ENCODE measurements around the gene IRF3.

Gene IRF3

GRCh38 chr19:49665351-49666119, at the start of gene IRF3, which contains the start of gene BCL2L12:
TSS of gene IRF3 (minus strand) at chr19:49665857. CDS start at chr19:49664838, 1,019 bp downstream.
TSS of gene BCL2L12 (plus strand) at chr19:49665933. CDS start at chr19:49666693, 760 bp downstream.
- CTCF ChIA-PET, result interaction anchor here (0.7 kb wide), 1 partner anchor 95 kb away, joined by 3 read pairs; no protein-coding TSS in a partner anchor
- TF ChIP-seq CTCF (conservative IDR thresholded peaks at IDR 0.05; ENCODE audit: low read depth), result no peak
- DNase-seq (ENCODE audit: low spot score), result peak; percentile 97

GRCh38 chr19:49713236-49713845, 47.7 kb upstream of the IRF3 start:
- TF ChIP-seq CTCF (conservative IDR thresholded peaks at IDR 0.05; ENCODE audit: low read depth), result no peak
- ChIA-PET POLR2A (ENCODE audit: low non-redundant PET) (interaction anchor here (0.6 kb wide), 1 partner anchor 26 kb away, joined by 3 read pairs; no protein-coding TSS in a partner anchor), CTCF (interaction anchor here (0.6 kb wide), 1 partner anchor 46 kb away, joined by 3 read pairs; no protein-coding TSS in a partner anchor)
- peak; percentile 21 for DNase-seq (ENCODE audit: low spot score)
- H3K27ac ChIP-seq, result no peak overlapping the region

More at GRCh38 chr19:49665351-49666119, at the start of gene IRF3, which contains the start of gene BCL2L12:
- POLR2A ChIA-PET (ENCODE audit: low non-redundant PET), result interaction anchor here (0.5 kb wide), 1 partner anchor 92 kb away, joined by 11 read pairs; no protein-coding TSS in a partner anchor
- peak within 1 kb of the TSS; percentile 97 for H3K27ac ChIP-seq

- POLR2A ChIA-PET (ENCODE audit: low non-redundant PET), result no interaction called here
- no peak for TF ChIP-seq CTCF (conservative IDR thresholded peaks at IDR 0.05; ENCODE audit: low read depth)
- CTCF ChIA-PET, result interaction anchor here (0.6 kb wide), 1 partner anchor 47 kb away, joined by 3 read pairs; no protein-coding TSS in a partner anchor
- H3K27ac ChIP-seq, result no peak overlapping the region
- peak; percentile 57 for DNase-seq (ENCODE audit: low spot score)
These were observed 46.8 kb upstream of the IRF3 start for GRCh38 chr19:49712397-49712859.

- H3K27ac ChIP-seq, result no peak overlapping the region
- no peak for DNase-seq (ENCODE audit: low spot score)
- ChIA-PET CTCF (no interaction called here), POLR2A (ENCODE audit: low non-redundant PET) (no interaction called here)
- TF ChIP-seq CTCF (conservative IDR thresholded peaks at IDR 0.05; ENCODE audit: low read depth), result no peak
These were observed 44.8 kb upstream of the IRF3 start for GRCh38 chr19:49710372-49710951.

- ChIA-PET POLR2A (ENCODE audit: low non-redundant PET) (no interaction called here), CTCF (no interaction called here)
- no peak overlapping the region for H3K27ac ChIP-seq
- no peak for DNase-seq (ENCODE audit: low spot score)
- TF ChIP-seq CTCF (conservative IDR thresholded peaks at IDR 0.05; ENCODE audit: low read depth), result no peak
These were observed 40.3 kb upstream of the IRF3 start for GRCh38 chr19:49705919-49706318.

Data from RWPE1 (cell line).